HG02798 (cell line): Measurements from ENCODE around the gene TP53BP2.

ENCODE experiments used
- ATAC-seq: cut with Tn5 transposase; IDR thresholded peaks from one replicate; pipeline ENCODE4 v1.9.1; 2021; ENCODE audit warnings: mild to moderate bottlenecking; ENCODE audit not compliant: unreplicated experiment, poor library complexity

TP53BP2 gene

GRCh38 chr1:223730479-223731132, 115.1 kb downstream of the TP53BP2 start:
- ATAC-seq = no peak

GRCh38 chr1:223729906-223730305, 115.8 kb downstream of the TP53BP2 start:
- no peak for ATAC-seq
